GM18867 (cell line): ENCODE measurements around the gene SLC17A5.
A peak's percentile ranks its signal among the peaks of the same experiment; 100 is the strongest.
"Not testable (repeated sequence)": the region's sequence is repeated elsewhere in the genome, so short reads cannot be mapped to it uniquely, and the experiment has no call there.

Experiments
- ATAC-seq: cut with Tn5 transposase; IDR thresholded peaks from one replicate; pipeline ENCODE4 v1.9.1; 2021; ENCODE audit warnings: mild to moderate bottlenecking, moderate library complexity; ENCODE audit not compliant: unreplicated experiment

Gene SLC17A5

DNA sequence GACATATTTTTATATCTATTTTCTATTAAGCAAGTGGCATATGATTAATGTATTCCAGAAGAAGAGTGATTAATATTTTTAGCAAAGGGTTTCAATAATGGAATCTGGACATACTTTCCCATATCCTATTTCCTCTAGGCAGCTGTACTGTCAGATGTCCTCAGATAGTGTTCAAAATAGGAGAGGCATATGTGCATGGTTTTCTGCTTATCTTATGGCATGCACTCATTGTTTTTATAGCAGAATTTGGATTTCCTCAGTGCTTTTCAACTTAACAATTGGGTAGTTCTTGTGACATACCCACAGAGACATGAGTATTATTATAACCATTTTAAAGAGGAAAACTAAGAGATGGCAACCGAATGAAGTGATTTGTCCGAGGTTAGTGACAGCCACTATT, 12.6 kb upstream of the SLC17A5 start:
- no peak for ATAC-seq

DNA sequence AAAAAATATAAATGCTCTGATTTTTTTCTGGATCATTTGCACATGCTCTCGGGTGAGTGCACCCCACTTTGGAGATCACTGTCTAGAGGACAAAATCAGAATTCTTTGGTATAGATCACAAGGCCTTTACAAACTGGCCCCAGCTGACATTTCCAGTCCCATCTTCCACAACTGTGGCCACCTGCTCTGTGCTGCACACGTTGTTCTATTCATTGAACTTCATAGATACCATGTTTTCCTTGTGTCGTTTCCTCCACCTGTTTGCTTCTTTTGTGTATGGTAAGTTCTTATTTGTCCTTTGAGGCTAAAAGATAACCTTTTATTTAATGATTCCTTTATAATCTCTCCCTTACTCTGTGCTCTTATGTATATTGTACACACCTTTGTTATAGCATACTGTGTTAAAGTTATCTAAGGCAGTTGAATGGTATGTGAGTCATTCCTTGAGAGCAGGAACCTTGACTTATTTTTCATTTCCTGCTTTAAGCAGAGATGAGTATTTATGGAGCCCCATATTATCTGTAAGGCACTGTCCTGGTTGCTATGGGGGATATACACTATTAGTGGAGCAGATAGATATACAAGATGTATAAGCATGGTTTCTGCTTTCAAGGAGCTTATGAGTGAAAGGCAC, 12.0 kb upstream of the SLC17A5 start:
- peak; percentile 75 for ATAC-seq

GRCh38 chr6:73664701-73665100, 10.9 kb upstream of the SLC17A5 start:
- ATAC-seq, result no peak

GRCh38 chr6:73657201-73657600, 3.4 kb upstream of the SLC17A5 start:
- ATAC-seq, result no peak

DNA sequence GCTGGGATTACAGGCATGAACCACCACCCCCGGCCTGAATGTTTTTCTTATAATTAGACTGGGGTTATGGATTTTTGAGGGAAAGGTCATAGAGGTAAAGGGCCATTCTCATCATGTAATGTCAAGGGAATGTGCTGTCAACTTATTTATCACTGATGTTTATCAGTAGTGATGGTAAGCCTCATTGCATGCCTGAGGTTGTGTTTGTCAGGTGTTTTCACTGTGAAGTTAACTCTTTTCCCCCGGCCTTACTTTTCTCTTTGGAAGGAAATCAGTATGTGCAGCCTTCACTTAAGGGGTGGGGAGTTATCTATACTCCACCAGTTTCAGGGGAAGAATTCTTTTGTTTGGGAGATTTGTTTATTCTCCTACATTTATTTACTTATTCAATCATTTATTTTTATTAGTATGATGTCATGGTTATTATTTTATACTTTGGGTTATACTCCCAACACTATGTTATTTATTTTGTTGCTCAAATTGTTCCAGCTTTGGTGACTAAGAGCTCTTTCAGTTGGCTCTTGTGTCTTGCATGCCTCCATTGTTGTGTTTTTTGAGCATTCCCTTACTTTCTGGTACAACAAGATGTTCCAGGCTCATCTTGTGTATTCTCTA, 2.8 kb upstream of the SLC17A5 start:
- ATAC-seq, result no peak

DNA sequence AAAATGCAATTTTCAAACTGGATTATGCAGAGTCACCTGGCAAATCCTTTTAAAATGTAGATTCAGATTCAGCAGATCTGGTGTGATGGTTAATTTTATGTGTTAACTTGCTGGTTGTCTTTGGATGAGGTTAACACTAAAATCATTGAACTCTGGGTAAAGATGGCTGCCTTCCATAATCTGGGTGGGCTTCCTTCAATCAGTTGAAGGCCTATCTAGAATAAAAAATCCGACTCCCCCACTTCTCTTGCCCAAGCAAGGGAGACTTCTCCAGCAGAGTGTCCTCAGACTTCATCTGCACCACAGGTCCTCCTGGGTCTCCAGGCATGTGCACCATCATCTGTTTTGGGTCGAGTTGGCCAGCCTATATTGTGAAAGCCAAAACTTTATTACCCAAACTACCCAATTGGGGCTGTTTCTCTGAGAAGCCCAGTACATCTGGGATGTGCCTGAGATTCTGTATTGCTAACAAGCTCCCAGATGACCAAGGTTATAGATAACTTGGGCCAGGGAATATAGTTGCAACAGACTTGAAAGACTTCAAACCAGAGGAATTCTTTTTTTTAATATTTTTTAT, 1.6 kb upstream of the SLC17A5 start:
- no peak for ATAC-seq

- ATAC-seq, result peak; percentile 53
Observed at GRCh38 chr6:73652637-73653570, 888 bp downstream of the SLC17A5 start.

DNA sequence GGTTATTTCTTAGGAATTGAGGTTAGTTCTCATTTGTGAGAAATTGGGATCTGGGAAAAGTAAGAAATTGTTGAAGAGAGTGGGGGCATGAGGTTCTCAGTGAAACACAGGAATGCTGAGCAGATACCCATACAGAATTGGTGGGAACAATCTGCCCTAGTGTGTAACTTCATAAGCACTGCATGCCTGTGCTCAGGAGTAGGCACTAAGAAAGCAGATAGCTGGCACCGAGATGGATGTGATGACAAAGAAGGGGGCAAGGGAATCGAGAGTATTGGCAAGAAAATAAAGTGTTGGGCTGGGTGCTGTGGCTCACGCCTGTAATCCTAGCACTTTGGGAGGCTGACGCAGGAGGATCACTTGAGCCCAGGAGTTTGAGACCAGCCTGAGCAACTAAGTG, 4.0 kb downstream of the SLC17A5 start:
- ATAC-seq, result no peak

GRCh38 chr6:73648166-73648565, 5.6 kb downstream of the SLC17A5 start:
- no peak for ATAC-seq

GRCh38 chr6:73644941-73645591, 8.7 kb downstream of the SLC17A5 start:
- ATAC-seq, result no peak

GRCh38 chr6:73644030-73644429, 9.8 kb downstream of the SLC17A5 start:
- ATAC-seq, result no peak

- no peak for ATAC-seq
Observed at GRCh38 chr6:73642530-73642929, 11.3 kb downstream of the SLC17A5 start.

- ATAC-seq, result no peak
Observed at GRCh38 chr6:73640179-73640750, 13.5 kb downstream of the SLC17A5 start.

DNA sequence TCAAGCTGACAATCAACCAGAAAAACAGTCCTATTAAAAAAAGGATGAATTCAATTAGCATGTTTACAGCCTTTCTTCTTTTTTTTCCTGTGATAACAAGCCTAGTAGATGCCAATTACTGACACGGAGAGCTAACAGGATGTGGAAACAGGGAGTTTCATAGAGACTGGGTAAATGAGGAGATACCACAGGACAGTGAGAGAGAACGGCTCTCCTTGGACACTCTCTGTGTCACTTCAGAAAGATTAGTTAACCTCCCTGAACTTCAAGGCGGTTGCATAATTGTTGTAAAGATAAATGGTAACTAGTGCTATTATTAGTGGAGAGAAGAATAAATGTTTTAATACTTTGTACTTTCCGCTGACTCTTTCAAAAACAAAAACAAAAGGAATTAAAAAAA, 14.8 kb downstream of the SLC17A5 start:
- no peak for ATAC-seq

- ATAC-seq, result no peak
Observed at GRCh38 chr6:73637404-73637803, 16.4 kb downstream of the SLC17A5 start.

DNA sequence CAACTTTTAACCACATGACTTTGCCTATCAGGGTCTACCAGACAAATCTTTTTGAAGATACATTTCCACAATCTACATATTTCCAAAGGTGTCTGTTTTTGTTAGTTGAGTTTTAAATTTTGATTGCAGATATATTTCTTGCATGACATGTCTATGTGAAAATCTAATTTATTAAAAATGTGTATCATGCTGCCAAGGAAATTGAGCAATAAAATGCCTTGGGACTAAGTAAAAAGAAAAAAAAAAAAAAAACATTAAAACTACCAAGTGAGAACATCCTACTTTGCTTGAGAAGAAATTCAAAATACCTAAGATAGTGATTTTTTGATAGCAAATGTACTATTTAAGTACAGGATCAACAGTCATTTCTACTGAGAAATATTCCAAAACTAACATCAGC, 17.7 kb downstream of the SLC17A5 start:
- ATAC-seq, result no peak

DNA sequence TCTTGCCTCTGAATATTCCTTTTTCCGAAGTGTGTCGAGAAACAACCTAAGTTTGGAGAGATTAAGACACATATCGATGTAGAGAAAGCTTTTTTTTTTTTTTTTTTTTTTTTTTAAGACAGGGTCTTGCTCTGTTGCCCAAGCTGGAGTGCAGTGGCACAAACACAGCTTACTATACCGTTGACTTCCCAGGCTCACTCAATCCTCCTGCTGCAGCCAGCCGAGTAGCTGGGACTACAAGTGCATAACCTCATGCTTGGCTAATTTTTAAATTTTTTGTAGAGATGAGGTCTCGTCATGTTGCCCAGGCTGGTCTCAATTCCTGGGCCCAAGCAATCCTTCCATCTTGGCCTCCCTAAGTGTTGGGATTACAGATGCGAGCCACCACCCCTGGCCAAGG, 21.4 kb downstream of the SLC17A5 start:
- ATAC-seq, result no peak

- ATAC-seq, result no peak
Observed at GRCh38 chr6:73631849-73632248, 21.9 kb downstream of the SLC17A5 start.

- no peak for ATAC-seq
Observed at GRCh38 chr6:73630401-73630800, 23.4 kb downstream of the SLC17A5 start.

DNA sequence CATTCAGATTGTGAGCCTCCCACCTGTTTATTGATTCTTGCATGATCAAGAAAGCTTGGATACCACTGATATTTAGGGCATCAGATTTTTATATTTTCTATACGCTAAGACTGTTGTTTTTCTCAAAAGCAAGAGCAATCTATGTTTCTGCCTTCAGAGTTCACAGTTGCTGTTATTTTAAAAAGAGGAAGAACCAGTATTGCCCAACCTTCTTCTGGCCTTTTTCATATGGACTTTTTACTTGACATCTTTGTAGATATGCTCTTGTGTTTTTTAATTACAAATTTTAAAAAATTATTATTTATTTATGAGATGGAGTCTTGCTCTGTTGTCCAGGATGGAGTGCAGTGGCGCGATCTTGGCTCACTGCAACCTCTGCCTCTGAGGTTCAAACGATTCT, 28.9 kb downstream of the SLC17A5 start:
- ATAC-seq, result no peak

DNA sequence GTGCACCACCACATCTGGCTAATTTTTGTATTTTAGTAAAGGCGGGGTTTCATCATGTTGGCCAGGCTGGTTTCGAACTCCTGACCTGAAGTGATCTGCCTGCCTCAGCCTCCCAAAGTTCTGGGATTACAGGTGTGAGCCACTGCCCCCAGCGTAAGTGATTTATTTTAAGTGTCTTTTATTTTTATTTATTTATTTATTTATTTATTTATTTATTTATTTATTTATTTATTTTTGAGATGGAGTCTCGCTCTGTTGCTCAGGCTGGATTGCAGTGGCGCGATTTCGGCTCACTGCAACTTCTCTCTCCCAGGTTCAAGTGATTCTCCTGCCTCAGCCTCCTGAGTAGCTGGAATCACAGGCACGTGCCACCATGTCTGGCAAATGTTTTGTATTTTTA, 30.3 kb downstream of the SLC17A5 start:
- not testable (repeated sequence) for ATAC-seq
